SK-N-SH (cell line): ENCODE results near the gene IRAK1BP1. TPM values are rescaled to one million over a fixed set of nuclear protein-coding genes. Genes with fewer than 3 reads are reported as not detected.

ENCODE experiments used
- CTCF ChIA-PET: fragments of 300-600, 350-600 bp; formaldehyde crosslinking; extraction: SDS; loops from one replicate; lab custom pipeline; 2021; lab: Yijun Ruan, JAX
- POLR2A ChIA-PET: fragments of 350-600 bp; sonication (Branson Sonifier 250); formaldehyde crosslinking; extraction: SDS; loops from one replicate; lab custom pipeline; 2020; ENCODE audit warnings: antibody characterized with exemption, inconsistent platforms; lab: Yijun Ruan, JAX
- DNase-seq: peaks from one replicate; pipeline ENCODE4 v3.0.0; 2012
- H2AFZ ChIP-seq: fragments of 200-600 bp; sonication (generic); 2 replicates; pipeline ENCODE4 v1.8.1; 2016; ENCODE audit warnings: antibody characterized with exemption, mild to moderate bottlenecking, low read depth
- H3F3A ChIP-seq: fragments of 200-600 bp; sonication (generic); replicated peaks from 2 replicates; pipeline ENCODE3; 2016; ENCODE audit warnings: antibody characterized with exemption, mild to moderate bottlenecking; ENCODE audit not compliant: insufficient read depth
- H3K27ac ChIP-seq, 2 experiments: fragments of 200-500 bp in 1 of 2; fragments of 200-600 bp in 1 of 2; sonication (Bioruptor generic) in 1 of 2; sonication (generic), shearing (Covaris generic) in 1 of 2; 2 replicates each; pipeline versions ENCODE4 v1.5.1 to v1.6.1; 2014 to 2016; ENCODE audit warnings: low read depth in 2 of 2, inconsistent platforms in 1 of 2, low read length in 1 of 2, mild to moderate bottlenecking in 1 of 2, mixed read lengths in 1 of 2
- H3K27me3 ChIP-seq: fragments of 200-600 bp; sonication (generic), shearing (Covaris generic); 2 replicates; pipeline ENCODE4 v1.6.1; 2016; ENCODE audit warnings: mixed run types; ENCODE audit not compliant: insufficient read depth
- H3K36me3 ChIP-seq, 2 experiments: fragments of 200-500 bp in 1 of 2; fragments of 200-600 bp in 1 of 2; sonication (Bioruptor generic) in 1 of 2; sonication (generic) in 1 of 2; replicated peaks in 1 of 2; 2 replicates each; pipeline versions ENCODE3 to v1.5.1; 2014 to 2016; ENCODE audit warnings: low read length in 1 of 2, mild to moderate bottlenecking in 1 of 2; ENCODE audit not compliant: insufficient read depth in 2 of 2, control insufficient read depth in 1 of 2
- H3K4me1 ChIP-seq, 2 experiments: fragments of 200-500 bp in 1 of 2; fragments of 200-600 bp in 1 of 2; sonication (Bioruptor generic) in 1 of 2; sonication (generic), shearing (Covaris generic) in 1 of 2; 2 replicates each; pipeline versions ENCODE4 v1.5.1 to v1.6.1; 2014 to 2016; ENCODE audit warnings: low read depth in 1 of 2, low read length in 1 of 2, mixed run types in 1 of 2; ENCODE audit not compliant: insufficient read depth in 2 of 2, control insufficient read depth in 1 of 2
- H3K4me2 ChIP-seq: fragments of 200-600 bp; sonication (generic), shearing (Covaris generic); 2 replicates; pipeline ENCODE4 v1.6.1; 2017; ENCODE audit warnings: mixed run types
- H3K4me3 ChIP-seq, 2 experiments: fragments of 200-500 bp in 1 of 2; fragments of 200-600 bp in 1 of 2; sonication (Bioruptor generic) in 1 of 2; sonication (generic), shearing (Covaris generic) in 1 of 2; 2 replicates each; pipeline versions ENCODE4 v1.5.1 to v1.8.1; 2014 to 2016; ENCODE audit warnings: low read depth in 2 of 2, inconsistent platforms in 1 of 2, low read length in 1 of 2, mild to moderate bottlenecking in 1 of 2, mixed read lengths in 1 of 2, moderate library complexity in 1 of 2
- H3K79me2 ChIP-seq: fragments of 200-600 bp; sonication (generic); 2 replicates; pipeline ENCODE4 v1.8.1; 2017; ENCODE audit warnings: mild to moderate bottlenecking; ENCODE audit not compliant: insufficient read depth
- H3K9ac ChIP-seq: fragments of 200-600 bp; sonication (generic); 2 replicates; pipeline ENCODE4 v1.6.1; 2017; ENCODE audit warnings: mixed run types
- H3K9me2 ChIP-seq: fragments of 200-600 bp; sonication (generic); 2 replicates; pipeline ENCODE4 v1.6.1; 2017; ENCODE audit warnings: mixed run types
- H3K9me3 ChIP-seq: fragments of 200-600 bp; sonication (generic); 2 replicates; pipeline ENCODE4 v1.6.1; 2017; ENCODE audit warnings: mixed run types, mild to moderate bottlenecking, moderate library complexity
- H4K20me1 ChIP-seq: fragments of 200-600 bp; sonication (generic); 2 replicates; pipeline ENCODE4 v1.6.1; 2017; ENCODE audit warnings: mild to moderate bottlenecking, mixed run types; ENCODE audit not compliant: insufficient read depth
- FOXJ3 ChIP-seq: sonication (generic); formaldehyde crosslinking; IDR thresholded peaks from 2 replicates; pipeline ENCODE4 v1.5.1; 2020; ENCODE audit warnings: mild to moderate bottlenecking, missing genetic modification reagents
- FOXM1 ChIP-seq: IDR thresholded peaks from 2 replicates; pipeline ENCODE4 v1.4.0; 2012; ENCODE audit warnings: low read depth, mild to moderate bottlenecking
- MEF2A ChIP-seq: IDR thresholded peaks from 2 replicates; pipeline ENCODE4 v1.4.0; 2012; ENCODE audit warnings: low read depth, borderline replicate concordance
- NRF1 ChIP-seq: IDR thresholded peaks from 2 replicates; pipeline ENCODE4 v1.6.1; 2012; ENCODE audit warnings: low read depth, mild to moderate bottlenecking, low read length
- SMC3 ChIP-seq: IDR thresholded peaks from 2 replicates; pipeline ENCODE4 v1.6.1; 2012; ENCODE audit warnings: low read depth, low read length, improper control_type of control experiment
- TAF1 ChIP-seq: IDR thresholded peaks from 2 replicates; pipeline ENCODE4 v1.6.1; 2012; ENCODE audit warnings: low read depth, mild to moderate bottlenecking, low read length, moderate library complexity, borderline replicate concordance
- TEAD4 ChIP-seq: IDR thresholded peaks from 2 replicates; pipeline ENCODE4 v1.4.0; 2012; ENCODE audit warnings: mild to moderate bottlenecking, borderline replicate concordance; ENCODE audit not compliant: insufficient read depth
- YY1 ChIP-seq: IDR thresholded peaks from 2 replicates; pipeline ENCODE4 v1.4.0; 2012; ENCODE audit warnings: low read depth, mild to moderate bottlenecking
- WGBS: methylation state at CpG from one replicate; pipeline ENCODE4 v1.1.6; 2017; ENCODE audit warnings: low lambda C conversion rate; 5-methylcytosine and 5-hydroxymethylcytosine counted together
- polyA plus RNA-seq, 3 experiments: library from polyadenylated mRNA; depleted of rRNA; stranded (reverse); fragments of >200 nt; gene quantifications; 2 replicates each; pipeline ENCODE4 v1.2.3, GENCODE V29; 2012
- TF ChIP-seq, protein P1 (sequence below): fragments of 200-600 bp; sonication (generic); IDR thresholded peaks from 2 replicates; pipeline ENCODE4 v1.6.1; 2017; ENCODE audit warnings: antibody characterized with exemption, mild to moderate bottlenecking, moderate library complexity
- TF ChIP-seq, protein P2 (sequence below): IDR thresholded peaks from 2 replicates; pipeline ENCODE4 v1.4.0; 2012; ENCODE audit warnings: low read depth, borderline replicate concordance

Gene IRAK1BP1
- polyA plus RNA-seq, 1 of the 3 experiments (the other 2 are of a cell fraction), result 1.8 TPM

DNA sequence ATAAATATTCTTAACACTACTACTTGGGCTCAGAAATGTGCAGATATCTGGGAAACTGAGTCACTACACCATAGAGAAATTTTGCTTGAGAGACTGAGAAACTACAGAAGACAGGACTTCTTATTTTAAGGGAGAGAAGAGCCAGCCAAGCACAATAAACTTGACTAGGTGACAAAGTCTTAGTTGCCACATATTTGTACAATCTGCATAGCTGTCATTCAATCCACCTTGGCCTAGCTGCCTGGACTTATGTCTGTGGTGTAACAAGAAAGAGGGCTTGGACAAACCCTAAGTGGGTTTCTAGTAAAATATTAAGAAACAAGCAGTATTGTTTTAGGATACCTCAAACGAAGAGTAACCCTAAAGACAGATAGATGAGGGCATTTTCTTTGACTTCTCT is 21.8 kb upstream of the IRAK1BP1 start:
- CTCF ChIA-PET, result interaction anchor here (1.3 kb wide), 1 partner anchor 10 kb away, joined by 3 read pairs; no protein-coding TSS in a partner anchor
- no peaks in the 10 kb centered on the region for H4K20me1 ChIP-seq
- H2AFZ ChIP-seq, result no peak overlapping the region
- no peaks in the 10 kb centered on the region for H3K36me3 ChIP-seq
- no peaks in the 10 kb centered on the region for H3K79me2 ChIP-seq
- H3F3A ChIP-seq, result no peaks in the 10 kb centered on the region
- no peak overlapping the region for H3K27ac ChIP-seq
- POLR2A ChIA-PET, result no interaction called here
- TF ChIP-seq TEAD4, result no peak
- TF ChIP-seq, protein P1, sequence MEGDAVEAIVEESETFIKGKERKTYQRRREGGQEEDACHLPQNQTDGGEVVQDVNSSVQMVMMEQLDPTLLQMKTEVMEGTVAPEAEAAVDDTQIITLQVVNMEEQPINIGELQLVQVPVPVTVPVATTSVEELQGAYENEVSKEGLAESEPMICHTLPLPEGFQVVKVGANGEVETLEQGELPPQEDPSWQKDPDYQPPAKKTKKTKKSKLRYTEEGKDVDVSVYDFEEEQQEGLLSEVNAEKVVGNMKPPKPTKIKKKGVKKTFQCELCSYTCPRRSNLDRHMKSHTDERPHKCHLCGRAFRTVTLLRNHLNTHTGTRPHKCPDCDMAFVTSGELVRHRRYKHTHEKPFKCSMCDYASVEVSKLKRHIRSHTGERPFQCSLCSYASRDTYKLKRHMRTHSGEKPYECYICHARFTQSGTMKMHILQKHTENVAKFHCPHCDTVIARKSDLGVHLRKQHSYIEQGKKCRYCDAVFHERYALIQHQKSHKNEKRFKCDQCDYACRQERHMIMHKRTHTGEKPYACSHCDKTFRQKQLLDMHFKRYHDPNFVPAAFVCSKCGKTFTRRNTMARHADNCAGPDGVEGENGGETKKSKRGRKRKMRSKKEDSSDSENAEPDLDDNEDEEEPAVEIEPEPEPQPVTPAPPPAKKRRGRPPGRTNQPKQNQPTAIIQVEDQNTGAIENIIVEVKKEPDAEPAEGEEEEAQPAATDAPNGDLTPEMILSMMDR, result no peak
- H3K27me3 ChIP-seq, result no peaks in the 10 kb centered on the region
- no peak overlapping the region for H3K4me2 ChIP-seq
- WGBS, result 12% methylated on average over 1 of the region's 1 CpG
- DNase-seq, result no peak
- H3K4me1 ChIP-seq, result no peaks in the 10 kb centered on the region
- no peak overlapping the region for H3K9ac ChIP-seq
- no peaks in the 10 kb centered on the region for H3K9me3 ChIP-seq
- H3K4me3 ChIP-seq, result no peak overlapping the region
- H3K9me2 ChIP-seq, result no peaks in the 10 kb centered on the region

DNA sequence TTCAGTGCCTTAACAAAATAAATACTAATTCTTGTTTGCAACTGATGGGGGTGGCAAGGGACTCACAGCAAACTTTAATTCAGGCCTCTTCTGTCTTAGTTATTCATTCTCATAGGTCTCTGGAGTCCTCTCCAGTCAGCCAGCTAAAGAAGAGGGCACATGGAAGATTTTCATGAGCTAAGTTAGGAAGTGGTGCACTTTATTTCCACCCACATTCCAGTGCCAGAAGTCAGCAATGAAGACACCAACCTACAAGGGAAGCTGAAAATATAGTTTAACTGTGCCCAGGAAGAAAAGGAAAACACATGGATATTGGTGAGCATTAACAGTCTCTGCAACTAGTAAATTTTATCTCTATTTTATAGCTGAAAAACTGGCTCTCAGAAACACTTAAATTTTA is 16.7 kb upstream of the IRAK1BP1 start:
- no peaks in the 10 kb centered on the region for H3K4me1 ChIP-seq
- no peaks in the 10 kb centered on the region for H3K36me3 ChIP-seq
- H3K27ac ChIP-seq, result no peak overlapping the region
- H3K4me2 ChIP-seq, result no peak overlapping the region
- DNase-seq, result no peak
- no peaks in the 10 kb centered on the region for H3K27me3 ChIP-seq
- no peaks in the 10 kb centered on the region for H3K9me3 ChIP-seq
- CTCF ChIA-PET, result no interaction called here
- no peak overlapping the region for H3K9ac ChIP-seq
- TF ChIP-seq NRF1 (no peak), MEF2A (no peak)
- TF ChIP-seq, protein P2, sequence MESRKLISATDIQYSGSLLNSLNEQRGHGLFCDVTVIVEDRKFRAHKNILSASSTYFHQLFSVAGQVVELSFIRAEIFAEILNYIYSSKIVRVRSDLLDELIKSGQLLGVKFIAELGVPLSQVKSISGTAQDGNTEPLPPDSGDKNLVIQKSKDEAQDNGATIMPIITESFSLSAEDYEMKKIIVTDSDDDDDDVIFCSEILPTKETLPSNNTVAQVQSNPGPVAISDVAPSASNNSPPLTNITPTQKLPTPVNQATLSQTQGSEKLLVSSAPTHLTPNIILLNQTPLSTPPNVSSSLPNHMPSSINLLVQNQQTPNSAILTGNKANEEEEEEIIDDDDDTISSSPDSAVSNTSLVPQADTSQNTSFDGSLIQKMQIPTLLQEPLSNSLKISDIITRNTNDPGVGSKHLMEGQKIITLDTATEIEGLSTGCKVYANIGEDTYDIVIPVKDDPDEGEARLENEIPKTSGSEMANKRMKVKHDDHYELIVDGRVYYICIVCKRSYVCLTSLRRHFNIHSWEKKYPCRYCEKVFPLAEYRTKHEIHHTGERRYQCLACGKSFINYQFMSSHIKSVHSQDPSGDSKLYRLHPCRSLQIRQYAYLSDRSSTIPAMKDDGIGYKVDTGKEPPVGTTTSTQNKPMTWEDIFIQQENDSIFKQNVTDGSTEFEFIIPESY, result no peak
- POLR2A ChIA-PET, result no interaction called here
- H3K4me3 ChIP-seq, result no peak overlapping the region
- H2AFZ ChIP-seq, result no peak overlapping the region
- no peaks in the 10 kb centered on the region for H3K9me2 ChIP-seq
- no peaks in the 10 kb centered on the region for H4K20me1 ChIP-seq
- no peaks in the 10 kb centered on the region for H3K79me2 ChIP-seq
- H3F3A ChIP-seq, result no peaks in the 10 kb centered on the region

DNA sequence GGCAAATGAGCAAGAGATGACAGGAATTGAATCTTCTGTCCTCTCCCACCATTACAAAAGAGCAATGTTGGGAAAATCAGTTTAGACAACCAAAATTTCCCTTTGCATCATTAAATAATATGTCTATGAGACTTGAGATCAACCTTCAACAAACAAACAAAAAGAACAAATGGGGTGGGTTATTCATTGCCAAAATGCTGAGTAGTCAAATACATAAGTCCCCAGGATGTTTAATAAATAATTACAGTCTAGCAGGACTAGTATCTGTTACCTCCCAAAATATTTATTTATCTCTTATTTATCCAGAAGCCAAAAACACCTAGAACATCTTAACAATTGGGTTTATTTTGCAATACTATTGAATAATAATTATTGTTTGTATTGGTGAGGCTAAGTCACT is 16.2 kb upstream of the IRAK1BP1 start:
- DNase-seq, result no peak
- no peaks in the 10 kb centered on the region for H3K27me3 ChIP-seq
- TF ChIP-seq YY1 (no peak), FOXM1 (no peak), SMC3 (no peak), FOXJ3 (CRISPR knock-in tag) (no peak), TAF1 (no peak)
- TF ChIP-seq, all 33 proteins: peak for 0
- CTCF ChIA-PET, result no interaction called here
- Histone ChIP-seq H3F3A (no peaks in the 10 kb centered on the region), H3K36me3 (no peaks in the 10 kb centered on the region), H3K27ac (no peak overlapping the region), H3K9me3 (no peaks in the 10 kb centered on the region), H3K4me1 (no peaks in the 10 kb centered on the region), H3K9ac (no peak overlapping the region), H4K20me1 (no peaks in the 10 kb centered on the region), H3K9me2 (no peaks in the 10 kb centered on the region), H3K79me2 (no peaks in the 10 kb centered on the region), H3K4me3 (no peak overlapping the region), H2AFZ (no peak overlapping the region), H3K4me2 (no peak overlapping the region)
- POLR2A ChIA-PET, result no interaction called here
